Activated T-helper 1 cell treated with anti-CD3 and anti-CD28 coated beads, Interleukin-2, amount 50 U/mL, for 16 hours (primary cell): ENCODE data around the gene BNC2.

Experiments
- DNase-seq, 2 donors: peaks; one replicate each; pipeline ENCODE4 v3.0.0-alpha.2; 2020; ENCODE audit warnings: low read depth in 1 of 2, low spot score in 1 of 2

BNC2 gene

GRCh38 chr9:16869882-16870595 lies 431 bp downstream of the BNC2 start:
- DNase-seq, result no peak

- no peak for DNase-seq
Observed at GRCh38 chr9:16869131-16869881, 1.2 kb downstream of the BNC2 start.

DNA sequence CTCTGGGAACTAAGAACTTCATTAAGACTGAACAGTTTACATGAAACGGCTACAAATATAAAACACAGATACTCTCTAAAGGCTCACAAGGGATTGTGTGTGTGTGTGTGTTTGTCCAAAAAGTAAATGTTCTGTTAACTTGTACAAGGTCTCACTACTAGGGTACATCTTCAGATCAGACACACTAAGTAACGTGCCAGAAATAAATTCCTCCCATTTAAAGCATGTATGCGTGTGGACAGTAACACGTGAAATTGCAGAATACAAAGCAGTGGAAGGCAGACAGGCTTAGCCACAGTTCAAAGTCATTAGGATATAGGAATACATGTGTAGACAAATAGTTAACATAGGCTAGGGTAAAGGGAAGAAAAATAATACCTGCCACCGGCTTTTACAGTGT lies 1.8 kb downstream of the BNC2 start:
- no peak for DNase-seq

DNA sequence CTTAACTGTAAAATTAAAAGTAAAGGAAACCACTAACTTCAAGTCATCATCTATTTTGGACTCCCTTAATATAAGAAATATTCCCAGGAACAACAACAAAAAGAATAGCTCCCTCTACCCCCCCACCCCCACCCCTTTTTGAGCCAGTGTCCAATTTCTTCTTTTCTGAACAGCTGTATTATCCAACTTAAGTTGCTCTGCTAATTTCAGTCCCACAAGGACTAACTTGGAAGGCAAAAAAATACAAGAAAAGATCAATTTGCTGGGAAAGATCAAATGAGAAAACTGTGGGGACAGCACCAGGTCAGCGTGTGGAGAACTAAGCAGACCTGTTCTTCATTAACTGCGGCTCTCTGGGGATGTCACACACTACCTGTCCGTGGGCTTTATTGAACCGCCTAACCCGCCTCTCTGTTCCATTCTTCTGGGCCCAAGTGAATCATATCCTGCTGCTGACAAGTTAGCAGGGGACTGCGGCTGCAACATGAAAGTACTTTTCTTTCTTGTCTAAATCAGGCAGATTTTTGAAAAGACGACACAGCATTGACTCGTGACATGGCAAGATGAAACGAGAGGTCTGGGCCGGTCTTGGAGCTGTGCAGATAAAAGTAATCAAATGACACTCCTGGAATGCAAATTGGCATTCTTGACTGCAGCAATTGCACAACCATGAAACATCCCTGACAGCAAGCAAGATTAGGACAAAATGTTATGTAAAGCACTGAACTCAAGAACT lies 2.7 kb downstream of the BNC2 start:
- DNase-seq, result no peak

DNA sequence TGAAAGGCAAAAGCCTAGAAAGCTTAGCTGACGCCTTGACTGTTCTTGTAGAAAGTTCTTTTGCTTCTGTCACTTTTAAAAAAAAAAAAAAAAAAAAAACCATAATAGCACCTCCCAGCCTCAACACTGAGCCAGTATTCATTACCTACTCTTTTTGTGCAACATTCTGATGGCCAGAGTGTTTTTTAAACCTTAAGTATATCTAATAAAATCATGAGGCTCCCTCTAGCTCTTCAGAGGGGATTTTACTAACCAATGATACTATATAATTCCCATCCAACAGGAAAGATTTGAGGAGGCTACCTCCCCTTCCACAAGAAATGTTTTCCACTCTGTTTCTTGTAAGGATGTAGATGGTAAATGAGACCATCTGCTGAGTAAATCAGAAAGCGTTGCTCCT lies 3.9 kb downstream of the BNC2 start:
- DNase-seq, result no peak

DNA sequence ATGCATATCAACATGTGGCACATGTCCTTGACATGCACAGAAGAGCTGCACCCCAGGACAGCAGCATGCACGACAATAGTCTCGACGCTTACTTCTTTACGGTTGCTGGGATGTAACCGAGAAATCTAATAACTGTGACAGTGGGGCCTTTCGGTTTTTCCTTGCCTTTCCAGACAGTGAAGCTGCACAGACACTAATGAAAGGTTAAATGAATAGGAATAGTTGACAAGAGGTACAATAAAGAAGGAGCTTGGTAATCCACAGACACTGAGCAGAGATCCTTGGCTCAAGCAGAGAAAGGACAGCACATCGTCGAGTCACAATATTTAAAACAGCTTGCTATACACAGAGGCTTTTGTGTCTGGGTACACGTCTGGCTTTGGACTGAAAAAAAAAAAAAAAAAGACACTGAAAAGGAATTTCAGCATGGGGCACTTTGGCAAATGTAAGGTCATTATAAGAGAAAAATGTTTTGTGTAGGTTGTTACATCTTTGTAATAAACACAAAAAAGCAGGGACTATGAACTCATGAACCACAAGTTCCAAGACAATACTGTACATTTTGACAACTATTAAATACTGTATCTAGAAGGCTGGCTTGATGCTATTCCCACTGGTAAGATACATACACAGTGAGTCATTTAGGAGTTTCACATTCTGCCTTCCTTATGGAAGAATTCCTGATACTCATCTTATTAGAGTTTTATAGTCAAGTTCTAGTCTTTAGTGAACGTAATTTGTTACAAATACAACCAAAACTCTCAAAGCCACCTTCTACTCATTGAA lies 5.6 kb downstream of the BNC2 start:
- no peak for DNase-seq

- DNase-seq, result no peak
Observed at GRCh38 chr9:16848179-16848578, 22.3 kb downstream of the BNC2 start.

GRCh38 chr9:16846986-16847385 lies 23.5 kb downstream of the BNC2 start:
- DNase-seq, result no peak

DNA sequence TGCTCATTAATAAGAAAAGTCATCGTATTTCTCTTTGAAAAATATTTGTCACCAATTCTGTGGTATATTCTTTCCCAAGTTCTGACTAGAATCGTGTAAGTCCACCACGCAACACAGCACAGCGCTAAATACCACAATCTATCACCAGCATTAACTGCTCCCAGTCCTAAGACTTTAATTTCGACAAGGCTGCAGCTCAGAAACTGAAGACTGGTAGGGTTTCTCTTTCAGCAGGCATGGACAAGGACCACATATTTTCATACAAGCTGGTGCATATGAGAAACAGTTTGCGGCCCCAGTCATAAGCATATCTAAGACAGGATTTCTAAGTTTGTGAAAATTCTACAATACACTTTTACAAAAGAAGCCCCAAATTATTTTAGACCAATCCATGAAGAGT lies 24.1 kb downstream of the BNC2 start:
- DNase-seq, result no peak

GRCh38 chr9:16834817-16835216 lies 35.7 kb downstream of the BNC2 start:
- DNase-seq, result no peak

GRCh38 chr9:16833296-16833835 lies 37.1 kb downstream of the BNC2 start:
- DNase-seq, result no peak

DNA sequence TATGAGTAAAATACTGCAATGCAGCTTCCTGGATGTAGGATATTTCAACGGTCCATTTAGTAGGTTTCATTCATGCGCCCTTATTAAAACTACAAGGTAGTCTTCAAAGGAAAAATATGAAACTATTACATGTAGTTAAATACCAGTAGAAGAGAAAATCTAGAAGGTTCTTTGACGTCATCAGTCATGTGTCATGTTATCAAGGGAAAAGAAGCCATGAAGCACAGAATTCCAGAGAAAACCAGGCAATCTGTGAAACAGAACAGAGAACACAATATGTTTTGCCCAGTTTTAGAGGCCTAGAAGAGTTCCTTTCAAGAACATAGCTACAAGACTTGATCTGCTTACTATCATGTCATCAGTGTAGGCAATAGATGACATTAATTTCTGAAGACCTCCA lies 38.4 kb downstream of the BNC2 start:
- no peak for DNase-seq

- no peak for DNase-seq
Observed at GRCh38 chr9:16830806-16831205, 39.7 kb downstream of the BNC2 start.

GRCh38 chr9:16828340-16829281 lies 41.9 kb downstream of the BNC2 start:
- DNase-seq, result no peak

- no peak for DNase-seq
Observed at GRCh38 chr9:16825971-16826625, 44.4 kb downstream of the BNC2 start.

GRCh38 chr9:16825331-16825725 lies 45.1 kb downstream of the BNC2 start:
- DNase-seq, result no peak

GRCh38 chr9:16824545-16825330 lies 45.7 kb downstream of the BNC2 start:
- no peak for DNase-seq

- no peak for DNase-seq
Observed at GRCh38 chr9:16823906-16824305, 46.6 kb downstream of the BNC2 start.

GRCh38 chr9:16821344-16821743 lies 49.1 kb downstream of the BNC2 start:
- DNase-seq, result no peak
